ENCODE measurements around the gene FGFR2.

Gene FGFR2

GRCh38 chr10:121484816-121485215, 113.4 kb downstream of the FGFR2 start:
- DNase-seq (ENCODE audit: low read depth), result no peak
- no peak for TF ChIP-seq CTCF (IDR thresholded peaks at IDR 0.05; ENCODE audit: control insufficient read depth, extremely low read depth, insufficient read depth)
- no peak overlapping the region for H3K4me3 ChIP-seq (ENCODE audit: low read depth, low read length)

GRCh38 chr10:121484401-121484800, 113.8 kb downstream of the FGFR2 start:
- no peak for DNase-seq (ENCODE audit: low read depth)
- TF ChIP-seq CTCF (IDR thresholded peaks at IDR 0.05; ENCODE audit: control insufficient read depth, extremely low read depth, insufficient read depth), result no peak
- no peak overlapping the region for H3K4me3 ChIP-seq (ENCODE audit: low read depth, low read length)

GRCh38 chr10:121481180-121481579, 117.1 kb downstream of the FGFR2 start:
- TF ChIP-seq CTCF (IDR thresholded peaks at IDR 0.05; ENCODE audit: control insufficient read depth, extremely low read depth, insufficient read depth), result no peak
- no peak overlapping the region for H3K4me3 ChIP-seq (ENCODE audit: low read depth, low read length)
- no peak for DNase-seq (ENCODE audit: low read depth)

- TF ChIP-seq CTCF (IDR thresholded peaks at IDR 0.05; ENCODE audit: control insufficient read depth, extremely low read depth, insufficient read depth), result no peak
- no peak overlapping the region for H3K4me3 ChIP-seq (ENCODE audit: low read depth, low read length)
- no peak for DNase-seq (ENCODE audit: low read depth)
Observed at GRCh38 chr10:121478556-121478955, 119.7 kb downstream of the FGFR2 start.

GRCh38 chr10:121469797-121470606, 128.2 kb downstream of the FGFR2 start:
- peak overlapping the region; percentile 30 for H3K4me3 ChIP-seq (ENCODE audit: low read depth, low read length)
- no peak for DNase-seq (ENCODE audit: low read depth)
- TF ChIP-seq CTCF (IDR thresholded peaks at IDR 0.05; ENCODE audit: control insufficient read depth, extremely low read depth, insufficient read depth), result no peak

- no peak for DNase-seq (ENCODE audit: low read depth)
- TF ChIP-seq CTCF (IDR thresholded peaks at IDR 0.05; ENCODE audit: control insufficient read depth, extremely low read depth, insufficient read depth), result no peak
Observed at GRCh38 chr10:121468726-121469125, 129.5 kb downstream of the FGFR2 start.

GRCh38 chr10:121466424-121466823, 131.8 kb downstream of the FGFR2 start:
- TF ChIP-seq CTCF (IDR thresholded peaks at IDR 0.05; ENCODE audit: control insufficient read depth, extremely low read depth, insufficient read depth), result no peak
- no peak for DNase-seq (ENCODE audit: low read depth)
- H3K4me3 ChIP-seq (ENCODE audit: low read depth, low read length), result no peak overlapping the region

More at GRCh38 chr10:121468726-121469125, 129.5 kb downstream of the FGFR2 start:
- H3K4me3 ChIP-seq (ENCODE audit: low read depth, low read length), result no peak overlapping the region
